Coronary artery (tissue), 2 donors: ENCODE data around the gene FHOD1.
A peak's percentile ranks its signal among the peaks of the same experiment; 100 is the strongest.

Experiments used
- DNase-seq: peaks from one replicate; pipeline ENCODE4 v3.0.0-alpha.2; 2017; ENCODE audit warnings: low spot score
- H3K27ac ChIP-seq, 2 donors: fragments of 200-600 bp; sonication (generic); one replicate each; pipeline ENCODE4 v1.5.1; 2016 to 2019
- H3K4me3 ChIP-seq: fragments of 200-600 bp; sonication (generic); 2 replicates; pipeline ENCODE4 v1.5.1; 2016; ENCODE audit warnings: mild to moderate bottlenecking, moderate library complexity
- TF ChIP-seq, protein P1 (sequence below): fragments of 200-600 bp; sonication (generic); IDR thresholded peaks from one replicate; pipeline ENCODE4 v1.5.1; 2019; ENCODE audit warnings: antibody characterized with exemption

Gene FHOD1

DNA sequence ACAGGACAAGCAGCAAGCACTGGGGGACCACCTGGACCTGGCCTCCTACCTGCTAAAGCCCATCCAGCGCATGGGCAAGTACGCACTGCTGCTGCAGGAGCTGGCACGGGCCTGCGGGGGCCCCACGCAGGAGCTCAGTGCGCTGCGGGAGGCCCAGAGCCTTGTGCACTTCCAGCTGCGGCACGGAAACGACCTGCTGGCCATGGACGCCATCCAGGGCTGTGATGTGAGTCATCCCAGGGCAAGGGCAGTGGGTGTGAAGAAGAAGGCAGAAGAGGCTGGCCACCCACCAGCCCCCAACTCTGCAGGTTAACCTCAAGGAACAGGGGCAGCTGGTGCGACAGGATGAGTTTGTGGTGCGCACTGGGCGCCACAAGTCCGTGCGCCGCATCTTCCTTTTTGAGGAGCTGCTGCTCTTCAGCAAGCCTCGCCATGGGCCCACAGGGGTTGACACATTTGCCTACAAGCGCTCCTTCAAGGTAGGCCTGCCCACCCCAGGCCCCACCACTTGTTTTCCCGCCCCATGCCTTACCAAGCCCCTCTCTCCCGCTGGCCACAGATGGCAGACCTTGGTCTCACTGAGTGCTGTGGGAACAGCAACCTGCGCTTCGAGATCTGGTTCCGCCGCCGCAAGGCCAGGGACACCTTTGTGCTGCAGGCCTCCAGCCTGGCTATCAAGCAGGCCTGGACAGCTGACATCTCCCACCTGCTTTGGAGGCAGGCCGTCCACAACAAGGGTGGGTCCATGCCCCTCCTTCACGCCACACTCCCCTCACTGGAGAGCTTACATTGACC, 39.4 kb upstream of the FHOD1 start:
- TF ChIP-seq, protein P1, sequence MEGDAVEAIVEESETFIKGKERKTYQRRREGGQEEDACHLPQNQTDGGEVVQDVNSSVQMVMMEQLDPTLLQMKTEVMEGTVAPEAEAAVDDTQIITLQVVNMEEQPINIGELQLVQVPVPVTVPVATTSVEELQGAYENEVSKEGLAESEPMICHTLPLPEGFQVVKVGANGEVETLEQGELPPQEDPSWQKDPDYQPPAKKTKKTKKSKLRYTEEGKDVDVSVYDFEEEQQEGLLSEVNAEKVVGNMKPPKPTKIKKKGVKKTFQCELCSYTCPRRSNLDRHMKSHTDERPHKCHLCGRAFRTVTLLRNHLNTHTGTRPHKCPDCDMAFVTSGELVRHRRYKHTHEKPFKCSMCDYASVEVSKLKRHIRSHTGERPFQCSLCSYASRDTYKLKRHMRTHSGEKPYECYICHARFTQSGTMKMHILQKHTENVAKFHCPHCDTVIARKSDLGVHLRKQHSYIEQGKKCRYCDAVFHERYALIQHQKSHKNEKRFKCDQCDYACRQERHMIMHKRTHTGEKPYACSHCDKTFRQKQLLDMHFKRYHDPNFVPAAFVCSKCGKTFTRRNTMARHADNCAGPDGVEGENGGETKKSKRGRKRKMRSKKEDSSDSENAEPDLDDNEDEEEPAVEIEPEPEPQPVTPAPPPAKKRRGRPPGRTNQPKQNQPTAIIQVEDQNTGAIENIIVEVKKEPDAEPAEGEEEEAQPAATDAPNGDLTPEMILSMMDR, result no peak
- no peak for DNase-seq
- H3K27ac ChIP-seq, result no peak overlapping the region
- H3K4me3 ChIP-seq, result no peak overlapping the region

DNA sequence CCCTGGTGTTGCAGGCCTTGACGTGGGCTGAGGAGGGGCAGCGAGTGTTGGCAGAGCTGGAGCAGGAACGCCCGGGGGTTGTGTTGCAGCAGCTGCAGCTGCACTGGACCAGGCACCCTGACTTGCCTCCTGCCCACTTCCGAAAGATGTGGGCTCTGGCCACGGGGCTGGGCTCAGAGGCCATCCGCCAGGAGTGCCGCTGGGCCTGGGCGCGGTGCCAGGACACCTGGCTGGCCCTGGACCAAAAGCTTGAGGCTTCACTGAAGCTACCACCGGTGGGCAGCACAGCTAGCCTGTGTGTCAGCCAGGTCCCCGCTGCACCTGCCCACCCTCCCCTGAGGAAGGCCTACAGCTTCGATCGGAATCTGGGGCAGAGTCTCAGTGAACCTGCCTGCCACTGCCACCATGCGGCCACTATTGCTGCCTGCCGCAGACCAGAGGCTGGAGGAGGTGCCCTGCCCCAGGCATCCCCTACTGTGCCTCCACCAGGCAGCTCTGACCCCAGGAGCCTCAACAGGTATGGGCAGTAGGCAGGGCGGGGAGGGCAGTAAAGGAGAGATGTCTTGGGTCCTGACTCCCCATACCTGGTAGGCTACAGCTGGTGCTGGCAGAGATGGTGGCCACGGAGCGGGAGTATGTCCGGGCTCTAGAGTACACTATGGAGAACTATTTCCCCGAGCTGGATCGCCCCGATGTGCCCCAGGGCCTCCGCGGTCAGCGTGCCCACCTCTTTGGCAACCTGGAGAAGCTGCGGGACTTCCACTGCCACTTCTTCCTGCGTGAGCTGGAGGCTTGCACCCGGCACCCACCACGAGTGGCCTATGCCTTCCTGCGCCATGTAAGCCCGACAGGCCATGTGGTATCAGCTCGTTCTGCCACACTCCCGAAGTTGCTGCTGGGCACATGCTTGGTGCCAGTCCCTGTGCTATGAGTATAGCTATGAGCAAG, 37.7 kb upstream of the FHOD1 start:
- no peak for DNase-seq
- H3K4me3 ChIP-seq, result no peak overlapping the region
- TF ChIP-seq, protein P1, result peak; percentile 21
- H3K27ac ChIP-seq, result no peak overlapping the region

GRCh38 chr16:67283826-67284555, 36.7 kb upstream of the FHOD1 start:
- Histone ChIP-seq H3K27ac (no peak overlapping the region), H3K4me3 (no peak overlapping the region)
- no peak for DNase-seq
- TF ChIP-seq, protein P1, result no peak

DNA sequence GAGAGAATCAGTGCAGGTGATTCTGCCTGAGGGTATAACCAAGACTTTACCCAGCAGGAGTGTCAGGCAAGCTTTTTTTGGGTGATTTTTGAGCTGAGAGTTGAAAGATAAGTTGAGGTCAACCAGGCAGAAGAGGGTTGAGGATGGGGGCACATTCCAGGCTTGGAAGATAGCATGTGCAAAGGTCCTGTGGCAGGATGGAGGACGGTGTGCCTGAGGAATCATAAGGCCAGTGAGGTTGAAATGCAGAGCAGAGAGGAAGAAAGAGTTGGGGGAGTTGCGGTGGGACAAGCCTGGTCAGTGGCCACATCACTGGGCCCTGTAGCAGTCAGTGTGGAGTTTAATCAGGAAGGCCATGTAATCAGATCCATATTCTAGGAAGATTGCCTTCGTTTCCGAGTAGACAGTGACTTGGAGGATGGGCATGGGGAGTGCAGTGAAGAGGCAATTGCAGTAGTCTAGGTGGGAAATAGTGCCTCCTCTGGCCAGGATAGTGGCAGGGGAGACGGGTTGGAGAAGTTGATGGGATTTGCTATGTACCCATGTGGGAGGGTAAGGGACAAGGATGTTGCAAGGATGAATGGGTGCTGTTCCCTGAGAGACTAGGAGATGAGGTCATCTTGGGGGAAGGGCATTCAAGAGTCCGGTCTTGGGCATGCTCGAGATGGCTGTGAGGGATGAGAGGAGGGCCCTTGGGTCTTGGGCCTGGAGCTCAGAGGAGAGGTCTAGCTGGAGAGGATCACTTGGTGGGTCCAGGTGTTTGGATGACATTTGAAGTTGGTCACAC, 36.0 kb upstream of the FHOD1 start:
- Histone ChIP-seq H3K4me3 (no peak overlapping the region), H3K27ac (no peak overlapping the region)
- TF ChIP-seq, protein P1, result no peak
- DNase-seq, result no peak

- TF ChIP-seq, protein P1, result no peak
- no peak overlapping the region for H3K27ac ChIP-seq
- no peak overlapping the region for H3K4me3 ChIP-seq
- no peak for DNase-seq
Observed at GRCh38 chr16:67282447-67282805, 35.1 kb upstream of the FHOD1 start.
